Pancreas (tissue), 10 donors: ENCODE results near the gene MIXL1. TPM values are rescaled to one million over a fixed set of nuclear protein-coding genes. Genes with fewer than 3 reads are reported as not detected.
A peak's percentile ranks its signal among the peaks of the same experiment; 100 is the strongest.

Source experiments
- ATAC-seq, 4 donors: fragments of 200-7000 bp; cut with Tn5 transposase; one replicate each; pipeline versions ENCODE4 v1.8.0 to v1.9.1; 2020; ENCODE audit warnings: mild to moderate bottlenecking in 4 of 4, moderate library complexity in 4 of 4
- DNase-seq, 6 donors: peaks; one replicate each; pipeline ENCODE4 v3.0.0-alpha.2; 2020
- FAIRE-seq: peaks from 2 replicates; lab custom pipeline; 2012; peaks lifted over from hg19 to GRCh38; lab: Jason Lieb, UNC
- H3K27ac ChIP-seq, 4 donors: fragments of 200-600 bp; sonication (generic); 1 replicate in 3 of 4; 2 replicates in 1 of 4; pipeline versions ENCODE4 v1.5.0 to v1.8.0; 2020
- H3K27me3 ChIP-seq, 4 donors: fragments of 200-600 bp; one replicate each; pipeline ENCODE4 v1.8.0; 2021
- H3K36me3 ChIP-seq, 3 donors: fragments of 200-600 bp; sonication (generic) in 1 of 3; one replicate each; pipeline versions ENCODE4 v1.5.0 to v1.8.0; 2020 to 2021
- H3K4me1 ChIP-seq, 3 donors: fragments of 200-600 bp; one replicate each; pipeline ENCODE4 v1.8.0; 2021
- H3K4me3 ChIP-seq, 4 donors: fragments of 200-600 bp; sonication (generic) in 2 of 4; one replicate each; pipeline versions ENCODE4 v1.5.0 to v1.8.0; 2020 to 2021
- H3K9me3 ChIP-seq, 4 donors: fragments of 200-600 bp; one replicate each; pipeline ENCODE4 v1.8.0; 2021
- CTCF ChIP-seq, 4 donors: fragments of 200-600 bp; sonication (generic) in 3 of 4; IDR thresholded peaks; one replicate each; pipeline versions ENCODE4 v1.5.0 to v1.8.0; 2021; ENCODE audit warnings: antibody characterized with exemption in 4 of 4
- WGBS, 2 donors: extraction: QIAGEN DNeasy Blood & Tissue Kit; methylation state at CpG; one replicate each; pipeline ENCODE4 v1.1.7; 2013; 5-methylcytosine and 5-hydroxymethylcytosine counted together
- intact Hi-C, 3 donors: fragments of 100-400 bp; cut with DNase I; formaldehyde crosslinking; loops; one replicate each; pipeline versions ENCODE4 v1.11.1 to v1.14.2; 2022
- polyA plus RNA-seq, 2 donors: library from polyadenylated mRNA; stranded (reverse); fragments of 200-250 nt; gene quantifications; one replicate each; pipeline ENCODE4 v1.2.3, GENCODE V29; 2013
- total RNA-seq, 6 donors: library from RNA; stranded (reverse); fragmentation: NEBNext Ultra II Directional in 4 of 6; extraction: Animal tissue kit (Norgen Biotek cat#: 25700) in 4 of 6; gene quantifications; one replicate each; pipeline versions ENCODE4 v1.2.1 to v1.2.4, GENCODE V29; 2021 to 2023
- donor health status: healthy with polysubstance abuse.
- donor health status: DM: no; HTN: no; CAD: no; lungs with moderate emphysema.
- donor health status: DM: no; HTN: no; CAD: no.
- donor health status: control.
- donor health status: control.
- donor health status: Bipolar disorder and iron deficiency.
- donor health status: DM: yes; HTN: yes; CAD: no.
- donor health status: DM: no; HTN: no; CAD: no.
- donor health status: DM: no; HTN: no; CAD: no.
- donor health status: DM: yes; HTN: yes; CAD: no.

The MIXL1 gene
- total and polyA plus RNA-seq, 8 donors: not detected

GRCh38 chr1:226203655-226204054 is 19.8 kb upstream of the MIXL1 start:
- intact Hi-C loops: no loop called here
- 82 to 90% methylated on average over 4 of the region's 4 CpGs for WGBS, 2 donors
- no peak for DNase-seq
- no peaks in the 10 kb centered on the region for H3K9me3 ChIP-seq
- no peak overlapping the region for H3K27ac ChIP-seq
- no peak overlapping the region for H3K4me3 ChIP-seq
- no peaks in the 10 kb centered on the region for H3K36me3 ChIP-seq
- ATAC-seq: no peak
- FAIRE-seq: no peak
- no peaks in the 10 kb centered on the region for H3K27me3 ChIP-seq
- H3K4me1 ChIP-seq: no peaks in the 10 kb centered on the region
- no peak for TF ChIP-seq CTCF (IDR thresholded peaks at IDR 0.05)

- Histone ChIP-seq H3K27me3 (no peaks in the 10 kb centered on the region), H3K4me1 (no peaks in the 10 kb centered on the region), H3K27ac (no peak overlapping the region), H3K36me3 (no peaks in the 10 kb centered on the region), H3K9me3 (no peaks in the 10 kb centered on the region), H3K4me3 (no peak overlapping the region)
- FAIRE-seq (peak; percentile 37), DNase-seq (no peak), ATAC-seq (no peak)
- intact Hi-C loops: no loop called here
- TF ChIP-seq CTCF (IDR thresholded peaks at IDR 0.05): no peak
These were observed 19.3 kb upstream of the MIXL1 start for GRCh38 chr1:226204198-226204597.

- H3K27me3 ChIP-seq: no peaks in the 10 kb centered on the region
- no peaks in the 10 kb centered on the region for H3K4me1 ChIP-seq
- intact Hi-C loops: no loop called here
- no peak overlapping the region for H3K27ac ChIP-seq
- TF ChIP-seq CTCF (IDR thresholded peaks at IDR 0.05): no peak
- DNase-seq (no peak), ATAC-seq (no peak), FAIRE-seq (no peak)
- WGBS, 2 donors: 88 to 90% methylated on average over 5 of the region's 5 CpGs
- no peaks in the 10 kb centered on the region for H3K9me3 ChIP-seq
- no peaks in the 10 kb centered on the region for H3K36me3 ChIP-seq
- no peak overlapping the region for H3K4me3 ChIP-seq
These were observed 16.4 kb upstream of the MIXL1 start for GRCh38 chr1:226207048-226207447.

- WGBS, 2 donors: 80% methylated on average over 17 of the region's 17 CpGs
- no peaks in the 10 kb centered on the region for H3K36me3 ChIP-seq
These were observed 14.0 kb upstream of the MIXL1 start for GRCh38 chr1:226209307-226210059.

More at GRCh38 chr1:226209307-226210059, 14.0 kb upstream of the MIXL1 start:
- Histone ChIP-seq H3K27me3 (no peaks in the 10 kb centered on the region), H3K4me3 (no peak overlapping the region), H3K4me1 (no peaks in the 10 kb centered on the region), H3K9me3 (no peaks in the 10 kb centered on the region), H3K27ac (no peak overlapping the region)
- no peak for ATAC-seq
- TF ChIP-seq CTCF (IDR thresholded peaks at IDR 0.05): no peak
- intact Hi-C loops: no loop called here
- FAIRE-seq: no peak
- DNase-seq: no peak
